GM19043 (cell line): ENCODE measurements around the gene MRPS24.

ENCODE experiments used
- ATAC-seq: cut with Tn5 transposase; IDR thresholded peaks from one replicate; pipeline ENCODE4 v1.9.1; 2021; ENCODE audit warnings: low read depth; ENCODE audit not compliant: unreplicated experiment

Gene MRPS24

GRCh38 chr7:43877968-43878864 lies 8.9 kb upstream of the MRPS24 start:
- ATAC-seq, result no peak

DNA sequence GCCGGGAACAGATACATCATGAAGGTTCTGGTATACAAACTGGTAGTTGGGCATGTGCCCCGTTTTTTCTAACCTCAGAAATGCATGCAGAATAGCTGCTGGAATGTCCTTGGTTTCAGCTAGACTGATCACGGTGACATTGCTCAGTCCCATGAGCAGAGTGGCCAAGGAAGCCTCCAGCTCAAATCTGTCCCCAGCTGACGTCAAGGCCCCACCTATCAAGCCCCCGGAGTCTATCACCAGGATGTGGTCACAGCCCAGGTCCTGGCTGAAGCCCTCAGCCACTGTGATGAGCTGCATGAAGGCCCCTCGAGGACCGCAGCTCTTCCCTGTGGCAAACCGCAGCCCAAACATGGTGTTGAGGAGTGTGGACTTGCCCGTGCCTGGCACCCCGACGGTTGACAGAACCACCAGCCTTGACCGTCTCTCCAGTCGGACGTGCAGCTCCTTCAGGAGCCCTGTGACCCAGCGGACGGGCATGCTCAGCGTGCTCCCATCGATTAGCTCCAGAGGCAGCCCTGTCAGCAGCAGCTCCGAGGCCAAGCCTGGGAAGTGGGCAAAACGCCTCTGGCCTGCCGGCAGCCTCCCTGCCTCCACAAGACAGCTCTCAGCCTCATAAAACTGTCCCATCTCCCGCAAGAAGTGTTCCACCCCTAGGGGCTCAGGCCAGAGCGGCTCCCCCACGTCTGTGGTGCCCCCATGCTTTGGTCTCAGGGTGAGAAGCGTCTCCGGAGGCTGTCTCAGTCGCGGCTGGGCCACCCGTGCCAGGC lies 7.8 kb upstream of the MRPS24 start:
- ATAC-seq, result no peak

GRCh38 chr7:43876241-43876640 lies 6.9 kb upstream of the MRPS24 start:
- no peak for ATAC-seq

DNA sequence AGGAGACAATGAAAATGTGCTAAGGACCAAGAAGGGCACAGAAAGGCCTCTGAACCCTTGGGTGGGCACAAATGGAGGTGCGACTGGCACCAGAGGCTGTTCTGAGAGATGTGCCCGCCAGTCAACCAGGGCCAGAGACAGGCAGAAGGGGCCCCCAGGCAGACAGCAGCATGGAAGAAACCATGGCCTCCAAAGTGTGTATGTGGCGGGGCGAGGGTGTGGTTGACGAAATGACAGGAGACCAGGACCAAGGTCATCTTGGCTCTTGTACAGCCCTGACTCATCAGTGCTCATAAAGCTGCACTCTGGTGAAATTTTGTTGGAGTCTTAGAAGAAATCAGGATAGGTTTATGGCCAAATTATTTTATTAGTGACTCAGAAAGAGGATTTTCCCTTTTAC lies 4.0 kb upstream of the MRPS24 start:
- no peak for ATAC-seq

DNA sequence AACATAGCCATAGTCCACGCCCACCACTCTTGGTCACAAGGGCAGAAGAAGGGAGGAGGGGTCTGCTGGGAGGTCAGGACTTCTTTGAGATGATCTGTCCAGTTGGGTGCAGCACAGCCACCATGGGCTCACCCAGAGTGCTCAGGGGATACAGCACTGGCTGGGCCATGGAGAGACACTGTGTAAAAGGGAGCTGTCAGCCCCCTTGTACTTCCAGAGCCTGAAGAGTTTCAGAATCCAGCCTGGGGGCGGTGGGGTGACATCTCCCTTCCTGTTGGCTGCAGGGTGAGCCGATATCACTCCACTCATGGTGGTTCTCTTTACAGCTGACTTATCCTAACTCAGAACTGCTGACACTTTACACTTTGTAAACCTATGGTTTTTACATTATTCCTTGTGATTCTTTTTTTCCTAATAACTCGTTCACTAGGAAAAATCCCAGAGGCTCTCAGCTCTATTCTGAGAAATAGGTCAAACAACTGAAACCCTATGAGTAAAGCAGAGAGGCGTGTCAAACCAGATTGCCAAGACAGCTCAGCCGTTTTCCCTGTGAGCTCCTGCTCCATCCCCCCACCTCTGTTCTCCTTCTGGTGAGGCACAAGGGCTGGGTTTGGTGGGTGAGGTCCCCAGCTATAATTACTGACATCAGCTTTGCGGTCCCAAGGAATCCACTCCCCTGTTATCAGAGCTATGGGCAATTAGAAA lies 3.2 kb upstream of the MRPS24 start:
- ATAC-seq, result no peak

- no peak for ATAC-seq
These were observed 1.7 kb upstream of the MRPS24 start for GRCh38 chr7:43871064-43871463.

- ATAC-seq, result no peak
These were observed 999 bp upstream of the MRPS24 start for GRCh38 chr7:43870316-43870715.

GRCh38 chr7:43869867-43870240 lies 537 bp upstream of the MRPS24 start:
- ATAC-seq, result peak; percentile 7

GRCh38 chr7:43868681-43869005 lies 674 bp downstream of the MRPS24 start:
- no peak for ATAC-seq

DNA sequence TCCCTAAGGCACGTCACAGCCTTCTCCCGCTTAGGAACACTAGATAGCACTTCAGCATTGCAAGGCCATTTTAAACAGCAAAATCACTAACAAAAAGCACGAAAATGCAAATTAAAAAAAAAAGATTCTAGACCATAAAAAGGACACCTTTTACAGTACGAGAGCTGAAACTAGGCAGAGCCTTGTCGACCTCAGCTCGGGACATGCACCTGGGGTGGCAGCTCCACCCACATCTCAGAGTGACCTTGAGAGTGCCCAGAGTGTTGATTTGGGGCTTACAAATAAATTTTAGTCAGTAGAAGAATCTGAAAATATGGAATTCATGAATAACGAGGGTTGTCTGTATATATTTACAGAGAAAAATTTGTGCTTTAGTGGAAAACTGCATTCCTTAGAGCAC lies 1.1 kb downstream of the MRPS24 start:
- no peak for ATAC-seq

DNA sequence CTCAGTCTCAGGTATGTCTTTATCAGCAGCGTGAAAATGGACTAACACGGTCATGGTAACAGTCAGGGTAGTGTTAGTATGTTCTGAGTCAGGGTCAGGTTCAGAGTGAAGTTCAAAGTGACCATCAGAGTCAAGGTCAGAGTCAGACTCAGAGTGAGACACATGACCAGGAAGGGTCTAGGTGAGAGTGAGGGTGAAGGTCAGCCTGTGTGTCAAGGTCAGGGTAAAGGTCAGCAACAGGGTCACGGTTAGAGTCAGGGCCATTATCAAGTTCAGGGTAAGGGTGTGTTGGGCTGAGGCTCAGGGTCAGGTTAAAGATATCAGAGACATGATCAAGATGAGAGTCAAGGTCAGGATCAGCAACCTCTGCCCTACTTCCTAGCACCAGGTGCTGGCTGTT lies 4.0 kb downstream of the MRPS24 start:
- ATAC-seq, result no peak

- no peak for ATAC-seq
These were observed 5.2 kb downstream of the MRPS24 start for GRCh38 chr7:43864126-43864525.

DNA sequence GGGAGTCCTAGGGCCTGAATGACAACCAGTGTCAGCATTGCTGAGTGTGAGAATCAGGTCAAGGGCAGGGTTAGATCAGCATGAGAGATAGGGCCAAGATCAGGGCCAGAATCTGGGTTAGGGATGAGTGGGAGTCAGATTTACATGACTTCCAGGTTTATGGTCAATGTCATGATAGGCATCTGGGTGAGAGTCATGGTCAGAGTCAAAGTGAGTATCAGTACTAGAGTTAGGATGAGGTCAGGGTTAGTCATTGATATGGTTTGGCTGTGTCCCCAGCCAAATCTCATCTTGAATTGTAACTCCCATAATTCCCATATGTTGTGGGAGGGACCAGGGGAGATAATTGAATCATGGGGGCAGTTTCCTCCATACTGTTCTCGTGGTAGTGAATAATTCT lies 12.3 kb downstream of the MRPS24 start:
- no peak for ATAC-seq

DNA sequence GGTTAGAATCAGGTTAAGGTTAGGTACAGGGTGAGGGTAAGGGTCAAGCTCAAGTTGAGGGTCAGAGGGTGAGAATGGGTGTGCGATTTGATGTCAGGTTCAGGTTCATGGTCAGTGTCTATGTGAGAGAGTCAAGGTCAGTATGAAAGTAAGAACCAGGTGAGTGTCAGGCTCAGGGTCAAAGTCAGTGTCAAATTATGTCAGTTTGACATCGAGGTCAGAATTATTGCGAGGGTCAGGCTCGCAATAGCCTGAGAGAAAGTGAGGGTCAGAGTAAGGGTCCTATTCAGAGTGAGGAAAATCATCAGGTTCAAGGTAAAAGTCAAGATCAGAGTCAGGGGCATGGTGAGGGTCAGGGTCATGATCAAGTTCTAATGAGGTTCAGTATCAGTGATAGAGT lies 13.0 kb downstream of the MRPS24 start:
- no peak for ATAC-seq

DNA sequence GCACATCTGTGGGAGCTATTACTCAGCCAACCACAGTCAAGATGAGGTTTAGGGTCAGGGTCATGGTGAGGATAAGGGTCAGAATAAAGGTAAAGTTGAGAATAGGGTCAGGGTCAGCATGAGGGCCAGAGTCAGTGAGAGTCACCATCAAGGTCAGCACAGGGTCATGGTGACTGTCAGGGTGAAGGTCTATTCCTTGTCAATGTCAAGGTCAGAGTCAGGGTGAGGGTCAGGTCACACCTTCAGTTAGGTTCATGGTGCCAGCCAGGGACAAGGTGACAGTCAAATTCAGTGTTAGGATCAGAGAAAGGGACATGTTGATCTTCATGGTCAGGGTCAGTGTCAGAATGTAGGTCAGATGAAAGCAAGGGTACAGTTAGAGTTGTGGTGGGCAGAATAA lies 14.1 kb downstream of the MRPS24 start:
- no peak for ATAC-seq

DNA sequence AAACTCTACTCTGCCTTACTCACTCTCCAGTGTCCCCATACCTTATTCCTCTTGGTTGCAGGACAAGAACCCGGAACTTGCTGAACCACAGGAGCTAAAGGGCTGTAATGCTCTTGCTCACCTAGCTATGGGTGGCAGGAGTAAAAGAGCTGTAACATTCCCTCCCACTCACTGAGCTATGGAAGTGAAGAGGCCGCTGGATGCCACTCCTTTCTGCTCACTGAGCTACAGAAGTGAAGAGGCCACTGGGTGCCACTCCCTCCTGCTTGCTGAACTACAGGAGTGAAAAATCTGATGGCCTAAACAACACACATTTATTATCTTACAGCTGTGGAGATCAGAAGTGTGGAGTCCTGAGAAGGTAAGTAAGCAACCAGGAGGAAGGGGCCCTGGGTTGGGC lies 17.5 kb downstream of the MRPS24 start:
- no peak for ATAC-seq

DNA sequence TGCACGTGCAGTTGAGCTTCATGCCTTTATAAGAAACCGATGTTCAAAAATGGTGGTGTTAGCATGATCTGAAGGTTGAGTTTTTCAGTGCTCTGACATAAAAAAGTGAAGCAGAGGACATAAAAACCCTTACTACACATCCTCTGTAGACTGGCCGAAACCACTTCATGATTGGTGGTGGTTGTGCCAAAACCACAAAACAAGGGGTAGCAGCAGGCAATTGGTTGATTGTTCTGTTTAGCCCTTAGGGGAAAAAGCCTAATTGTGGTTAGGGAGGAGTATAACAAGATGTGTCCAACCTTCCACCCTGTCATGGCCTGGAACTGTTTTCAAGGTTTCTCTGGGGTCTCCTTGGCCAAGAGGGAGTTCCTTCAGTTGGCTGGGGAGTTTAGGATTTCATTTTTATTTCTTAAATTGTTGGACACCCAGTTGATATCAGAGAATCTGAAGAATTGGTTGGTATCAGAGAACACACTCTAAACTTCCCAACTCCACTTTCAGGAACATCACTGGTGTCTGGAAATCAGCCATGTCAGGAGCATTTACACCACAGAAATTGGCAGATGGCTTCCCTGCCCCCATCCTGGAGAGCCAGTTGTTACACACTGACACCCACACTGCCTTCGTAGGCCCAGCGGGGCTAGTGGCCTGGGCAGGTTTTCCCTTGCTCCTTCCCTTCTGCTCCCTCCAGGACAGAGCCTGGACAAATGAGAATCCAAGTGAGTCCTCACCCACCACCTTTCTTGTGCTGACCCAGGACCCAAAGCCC lies 18.8 kb downstream of the MRPS24 start:
- no peak for ATAC-seq

GRCh38 chr7:43849047-43849446 lies 20.3 kb downstream of the MRPS24 start:
- no peak for ATAC-seq

DNA sequence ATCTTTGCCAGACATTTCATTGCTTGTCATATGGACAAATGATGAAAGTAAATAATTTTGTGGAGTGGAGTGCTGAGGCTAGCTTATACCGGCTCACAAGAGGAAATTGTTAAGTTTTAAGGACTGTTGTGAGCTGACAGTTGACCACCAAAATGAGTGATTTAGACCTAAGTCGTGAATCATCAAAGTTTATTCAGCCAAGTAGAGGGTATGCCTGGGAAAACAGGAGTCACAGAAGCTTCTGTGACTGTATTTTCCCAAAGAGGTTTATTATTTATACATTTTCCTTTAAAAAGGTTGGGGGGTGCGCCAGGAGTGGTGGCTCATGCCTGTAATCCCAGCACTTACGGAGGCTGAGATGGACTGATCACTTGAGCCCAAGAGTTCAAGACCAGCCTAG lies 21.8 kb downstream of the MRPS24 start:
- ATAC-seq, result no peak

DNA sequence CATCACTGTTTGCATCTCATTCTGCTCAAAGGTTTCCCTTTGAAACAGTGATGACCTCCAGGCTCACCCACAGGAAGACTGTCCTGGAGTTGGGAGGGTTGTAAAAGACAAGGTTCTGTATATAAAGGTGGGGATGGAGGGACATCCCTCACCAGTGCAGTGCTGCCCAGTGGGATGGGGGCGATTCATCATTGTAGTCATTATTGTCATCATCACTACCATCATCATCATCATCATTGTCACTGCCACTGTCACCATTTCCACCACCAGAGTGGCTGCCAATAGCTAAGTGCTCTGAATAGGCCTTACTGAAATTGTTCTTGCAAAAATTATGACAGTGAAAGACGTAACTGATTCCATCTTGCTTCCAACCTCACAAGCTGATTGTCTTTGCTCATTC lies 24.7 kb downstream of the MRPS24 start:
- ATAC-seq, result no peak

- no peak for ATAC-seq
These were observed 25.1 kb downstream of the MRPS24 start for GRCh38 chr7:43844257-43844656.
